ENCODE results near the gene DPH2.

GRCh38 chr1:43983253-43983899, 13.6 kb downstream of the DPH2 start:
- TF ChIP-seq, protein P1, sequence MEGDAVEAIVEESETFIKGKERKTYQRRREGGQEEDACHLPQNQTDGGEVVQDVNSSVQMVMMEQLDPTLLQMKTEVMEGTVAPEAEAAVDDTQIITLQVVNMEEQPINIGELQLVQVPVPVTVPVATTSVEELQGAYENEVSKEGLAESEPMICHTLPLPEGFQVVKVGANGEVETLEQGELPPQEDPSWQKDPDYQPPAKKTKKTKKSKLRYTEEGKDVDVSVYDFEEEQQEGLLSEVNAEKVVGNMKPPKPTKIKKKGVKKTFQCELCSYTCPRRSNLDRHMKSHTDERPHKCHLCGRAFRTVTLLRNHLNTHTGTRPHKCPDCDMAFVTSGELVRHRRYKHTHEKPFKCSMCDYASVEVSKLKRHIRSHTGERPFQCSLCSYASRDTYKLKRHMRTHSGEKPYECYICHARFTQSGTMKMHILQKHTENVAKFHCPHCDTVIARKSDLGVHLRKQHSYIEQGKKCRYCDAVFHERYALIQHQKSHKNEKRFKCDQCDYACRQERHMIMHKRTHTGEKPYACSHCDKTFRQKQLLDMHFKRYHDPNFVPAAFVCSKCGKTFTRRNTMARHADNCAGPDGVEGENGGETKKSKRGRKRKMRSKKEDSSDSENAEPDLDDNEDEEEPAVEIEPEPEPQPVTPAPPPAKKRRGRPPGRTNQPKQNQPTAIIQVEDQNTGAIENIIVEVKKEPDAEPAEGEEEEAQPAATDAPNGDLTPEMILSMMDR (IDR thresholded peaks at IDR 0.05) = no peak
- TF ChIP-seq POLR2AphosphoS5 (IDR thresholded peaks at IDR 0.05) (no peak), POLR2A (IDR thresholded peaks at IDR 0.05) (no peak)

All from prostate gland (tissue), 2 donors.